PFSK-1 (cell line): ENCODE results near the gene MAGOH.

Source experiments
- FOXP2 ChIP-seq: optimal IDR thresholded peaks from 2 replicates; pipeline ENCODE3; 2011; ENCODE audit warnings: borderline replicate concordance, control low read depth, inconsistent platforms; ENCODE audit not compliant: insufficient read depth; ENCODE audit errors: extremely low read length, extremely low read depth
- POLR2AphosphoS5 ChIP-seq: IDR thresholded peaks from 2 replicates; pipeline ENCODE4 v1.6.1; 2012; ENCODE audit warnings: low read depth, mild to moderate bottlenecking, control low read depth, low read length, moderate library complexity
- SIN3A ChIP-seq: IDR thresholded peaks from 2 replicates; pipeline ENCODE4 v1.6.1; 2012; ENCODE audit warnings: mild to moderate bottlenecking, low read length, moderate library complexity, borderline replicate concordance; ENCODE audit not compliant: insufficient read depth
- TAF1 ChIP-seq: IDR thresholded peaks from 2 replicates; pipeline ENCODE4 v1.6.1; 2012; ENCODE audit warnings: low read length, control low read depth, borderline replicate concordance; ENCODE audit not compliant: insufficient read depth
- TF ChIP-seq, protein P1 (sequence below), 2 experiments: IDR thresholded peaks; 2 replicates each; pipeline versions ENCODE4 v1.6.1 to v1.8.0; 2011 to 2012; ENCODE audit warnings: low read depth in 2 of 2, low read length in 2 of 2, control low read depth in 1 of 2, inconsistent platforms in 1 of 2, mild to moderate bottlenecking in 1 of 2, moderate library complexity in 1 of 2; ENCODE audit not compliant: insufficient read depth in 1 of 2

The MAGOH gene

DNA sequence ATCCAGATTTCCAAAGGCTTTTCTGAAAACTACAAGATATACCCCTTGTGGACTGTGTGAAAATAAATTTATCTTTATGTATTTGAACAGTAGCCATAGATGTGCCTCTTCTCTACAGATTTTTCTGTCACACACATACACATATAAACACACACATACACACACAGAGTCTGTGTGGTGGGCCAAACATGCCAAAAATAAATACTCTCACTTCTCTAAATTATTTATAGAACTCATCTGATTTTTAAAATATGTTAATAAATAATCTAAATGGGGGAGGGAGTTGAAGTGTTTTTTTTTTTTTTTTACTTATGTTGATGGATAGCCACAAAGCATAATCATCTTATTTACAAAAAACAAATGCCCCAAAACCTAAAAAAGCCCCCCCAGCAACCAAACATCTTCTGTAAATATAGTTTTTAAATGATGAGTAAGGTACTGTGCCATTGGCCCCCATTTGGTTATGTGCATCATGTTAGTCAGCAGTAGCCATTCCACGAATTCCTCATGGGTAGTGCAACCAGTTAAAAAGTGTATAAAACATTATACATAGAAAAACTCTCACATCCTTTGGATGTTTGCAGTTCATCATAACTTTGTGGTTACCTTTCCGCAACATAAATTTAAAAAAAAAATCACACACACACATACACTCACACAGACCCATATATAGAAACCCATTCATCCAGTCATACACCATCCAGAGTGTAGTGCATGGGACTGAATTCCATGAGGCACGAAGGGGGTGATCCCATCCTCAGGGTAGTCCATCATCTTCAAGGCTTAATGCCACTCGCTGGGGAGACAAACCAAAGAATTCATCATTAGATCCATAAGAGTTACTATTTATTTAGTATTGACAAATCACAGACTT, 8.2 kb upstream of the MAGOH start:
- TF ChIP-seq SIN3A (no peak), TAF1 (no peak), POLR2AphosphoS5 (no peak), FOXP2 (no peak)
- TF ChIP-seq, protein P1, sequence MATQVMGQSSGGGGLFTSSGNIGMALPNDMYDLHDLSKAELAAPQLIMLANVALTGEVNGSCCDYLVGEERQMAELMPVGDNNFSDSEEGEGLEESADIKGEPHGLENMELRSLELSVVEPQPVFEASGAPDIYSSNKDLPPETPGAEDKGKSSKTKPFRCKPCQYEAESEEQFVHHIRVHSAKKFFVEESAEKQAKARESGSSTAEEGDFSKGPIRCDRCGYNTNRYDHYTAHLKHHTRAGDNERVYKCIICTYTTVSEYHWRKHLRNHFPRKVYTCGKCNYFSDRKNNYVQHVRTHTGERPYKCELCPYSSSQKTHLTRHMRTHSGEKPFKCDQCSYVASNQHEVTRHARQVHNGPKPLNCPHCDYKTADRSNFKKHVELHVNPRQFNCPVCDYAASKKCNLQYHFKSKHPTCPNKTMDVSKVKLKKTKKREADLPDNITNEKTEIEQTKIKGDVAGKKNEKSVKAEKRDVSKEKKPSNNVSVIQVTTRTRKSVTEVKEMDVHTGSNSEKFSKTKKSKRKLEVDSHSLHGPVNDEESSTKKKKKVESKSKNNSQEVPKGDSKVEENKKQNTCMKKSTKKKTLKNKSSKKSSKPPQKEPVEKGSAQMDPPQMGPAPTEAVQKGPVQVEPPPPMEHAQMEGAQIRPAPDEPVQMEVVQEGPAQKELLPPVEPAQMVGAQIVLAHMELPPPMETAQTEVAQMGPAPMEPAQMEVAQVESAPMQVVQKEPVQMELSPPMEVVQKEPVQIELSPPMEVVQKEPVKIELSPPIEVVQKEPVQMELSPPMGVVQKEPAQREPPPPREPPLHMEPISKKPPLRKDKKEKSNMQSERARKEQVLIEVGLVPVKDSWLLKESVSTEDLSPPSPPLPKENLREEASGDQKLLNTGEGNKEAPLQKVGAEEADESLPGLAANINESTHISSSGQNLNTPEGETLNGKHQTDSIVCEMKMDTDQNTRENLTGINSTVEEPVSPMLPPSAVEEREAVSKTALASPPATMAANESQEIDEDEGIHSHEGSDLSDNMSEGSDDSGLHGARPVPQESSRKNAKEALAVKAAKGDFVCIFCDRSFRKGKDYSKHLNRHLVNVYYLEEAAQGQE (IDR thresholded peaks at IDR 0.05; ENCODE audit: insufficient read depth in 1 of 2, low read depth in 2 of 2, low read length in 2 of 2): no peak

DNA sequence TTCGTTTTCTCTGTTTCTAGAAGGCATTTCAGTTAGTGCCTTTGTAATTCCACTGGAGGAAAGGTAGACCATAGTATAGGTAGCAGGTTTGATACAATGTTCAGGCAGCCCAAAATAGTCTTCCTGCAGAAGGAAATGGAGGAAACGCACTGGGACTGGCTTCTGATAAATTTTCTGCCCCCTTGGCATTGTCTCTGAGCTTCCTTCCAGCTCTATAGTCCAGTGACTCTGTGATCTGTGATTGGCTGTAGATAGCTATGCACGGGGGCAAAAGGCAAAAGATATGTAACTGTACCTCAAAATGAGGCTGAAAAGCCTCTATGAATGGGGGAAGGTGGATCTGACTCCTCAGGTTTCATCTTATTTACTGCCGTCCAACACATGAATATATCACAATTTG, 5.8 kb upstream of the MAGOH start:
- TF ChIP-seq, protein P1 (IDR thresholded peaks at IDR 0.05; ENCODE audit: insufficient read depth in 1 of 2, low read depth in 2 of 2, low read length in 2 of 2): no peak
- TF ChIP-seq SIN3A: no peak
- no peak for TF ChIP-seq FOXP2
- TF ChIP-seq POLR2AphosphoS5: no peak
- no peak for TF ChIP-seq TAF1

DNA sequence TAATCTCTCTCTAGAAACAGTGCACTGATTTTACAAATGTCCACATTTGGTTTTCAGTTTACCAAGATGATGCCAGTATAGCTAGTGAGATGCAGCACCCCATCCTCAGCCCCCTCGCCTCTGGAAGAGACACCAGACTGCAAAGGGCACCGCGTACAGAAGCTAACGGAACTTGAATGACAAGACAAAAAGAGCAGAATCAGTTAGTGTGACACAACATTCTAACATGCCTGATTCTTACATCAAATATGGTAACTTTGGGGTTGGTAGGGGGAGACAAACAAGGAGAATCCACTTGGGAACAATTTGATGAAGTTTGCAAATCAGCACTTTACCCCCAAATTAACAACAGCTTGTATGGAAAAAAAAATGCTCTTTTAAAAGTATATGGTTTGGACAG, 4.1 kb upstream of the MAGOH start:
- TF ChIP-seq, protein P1 (IDR thresholded peaks at IDR 0.05; ENCODE audit: insufficient read depth in 1 of 2, low read depth in 2 of 2, low read length in 2 of 2): no peak
- no peak for TF ChIP-seq TAF1

DNA sequence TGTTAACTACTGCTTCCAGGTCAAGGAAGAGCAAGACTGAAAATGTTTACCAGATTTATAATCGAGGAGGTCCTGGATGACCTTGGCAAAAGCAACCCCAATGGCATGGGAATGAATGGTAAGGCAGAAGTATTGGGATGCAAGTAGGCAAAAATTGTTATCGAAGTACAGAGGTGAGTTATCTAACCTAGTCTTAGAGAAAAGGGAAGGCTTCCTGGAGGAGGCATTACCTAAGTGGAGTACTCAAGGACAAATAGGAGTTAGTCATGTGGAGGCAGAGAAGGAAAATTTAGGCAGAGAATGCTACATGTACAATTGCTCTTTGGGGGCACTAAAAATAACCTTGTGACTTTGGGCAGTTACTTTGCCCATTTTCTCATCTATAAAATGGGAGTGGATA, 3.5 kb upstream of the MAGOH start:
- no peak for TF ChIP-seq FOXP2
- TF ChIP-seq TAF1: no peak
- TF ChIP-seq, protein P1 (IDR thresholded peaks at IDR 0.05; ENCODE audit: insufficient read depth in 1 of 2, low read depth in 2 of 2, low read length in 2 of 2): no peak
- no peak for TF ChIP-seq SIN3A
- TF ChIP-seq POLR2AphosphoS5: no peak; the same call in 1 of the 2 replicates
